Endothelial cell (in vitro differentiated cells): ENCODE measurements around the gene CDCP1. TPM values are rescaled to one million over a fixed set of nuclear protein-coding genes. Genes with fewer than 3 reads are reported as not detected.
"Not testable (repeated sequence)": the region's sequence is repeated elsewhere in the genome, so short reads cannot be mapped to it uniquely, and the experiment has no call there.

Experiments
- DNase-seq: peaks from one replicate; pipeline ENCODE4 v3.0.0; 2021; ENCODE audit warnings: low spot score
- H3K27ac Mint-ChIP-seq: one replicate; pipeline ENCODE4 v1.8.0; 2021; ENCODE audit warnings: mixed read lengths, inconsistent platforms; ENCODE audit not compliant: unreplicated experiment
- H3K27me3 Mint-ChIP-seq: one replicate; pipeline ENCODE4 v1.8.0; 2021; ENCODE audit warnings: mild to moderate bottlenecking, moderate library complexity, mixed read lengths, inconsistent platforms; ENCODE audit not compliant: unreplicated experiment
- H3K36me3 Mint-ChIP-seq: one replicate; pipeline ENCODE4 v1.8.0; 2021; ENCODE audit warnings: mild to moderate bottlenecking, low read depth, mixed read lengths, inconsistent platforms; ENCODE audit not compliant: unreplicated experiment
- H3K4me1 Mint-ChIP-seq: one replicate; pipeline ENCODE4 v1.8.0; 2021; ENCODE audit warnings: mild to moderate bottlenecking, mixed read lengths, inconsistent platforms; ENCODE audit not compliant: unreplicated experiment
- H3K4me3 Mint-ChIP-seq: one replicate; pipeline ENCODE4 v1.8.0; 2021; ENCODE audit warnings: mild to moderate bottlenecking, mixed read lengths, inconsistent platforms; ENCODE audit not compliant: unreplicated experiment
- H3K9me3 Mint-ChIP-seq: one replicate; pipeline ENCODE4 v1.8.0; 2021; ENCODE audit warnings: mixed read lengths, inconsistent platforms; ENCODE audit not compliant: unreplicated experiment
- total RNA-seq: library from RNA; stranded (reverse); fragmentation: NEBNext Ultra II Directional; extraction: Animal tissue kit (Norgen Biotek cat#: 25700); gene quantifications from one replicate; pipeline ENCODE4 v1.2.1, GENCODE V29; 2021; ENCODE audit not compliant: unreplicated experiment
- TF ChIP-seq, protein P1 (sequence below): fragments of 200-600 bp; sonication (generic); IDR thresholded peaks from one replicate; pipeline ENCODE4 v1.5.0; 2021; ENCODE audit warnings: antibody characterized with exemption; ENCODE audit not compliant: unreplicated experiment

CDCP1 gene
- total RNA-seq, 1 donor from 2014 or later = 0.26 TPM

DNA sequence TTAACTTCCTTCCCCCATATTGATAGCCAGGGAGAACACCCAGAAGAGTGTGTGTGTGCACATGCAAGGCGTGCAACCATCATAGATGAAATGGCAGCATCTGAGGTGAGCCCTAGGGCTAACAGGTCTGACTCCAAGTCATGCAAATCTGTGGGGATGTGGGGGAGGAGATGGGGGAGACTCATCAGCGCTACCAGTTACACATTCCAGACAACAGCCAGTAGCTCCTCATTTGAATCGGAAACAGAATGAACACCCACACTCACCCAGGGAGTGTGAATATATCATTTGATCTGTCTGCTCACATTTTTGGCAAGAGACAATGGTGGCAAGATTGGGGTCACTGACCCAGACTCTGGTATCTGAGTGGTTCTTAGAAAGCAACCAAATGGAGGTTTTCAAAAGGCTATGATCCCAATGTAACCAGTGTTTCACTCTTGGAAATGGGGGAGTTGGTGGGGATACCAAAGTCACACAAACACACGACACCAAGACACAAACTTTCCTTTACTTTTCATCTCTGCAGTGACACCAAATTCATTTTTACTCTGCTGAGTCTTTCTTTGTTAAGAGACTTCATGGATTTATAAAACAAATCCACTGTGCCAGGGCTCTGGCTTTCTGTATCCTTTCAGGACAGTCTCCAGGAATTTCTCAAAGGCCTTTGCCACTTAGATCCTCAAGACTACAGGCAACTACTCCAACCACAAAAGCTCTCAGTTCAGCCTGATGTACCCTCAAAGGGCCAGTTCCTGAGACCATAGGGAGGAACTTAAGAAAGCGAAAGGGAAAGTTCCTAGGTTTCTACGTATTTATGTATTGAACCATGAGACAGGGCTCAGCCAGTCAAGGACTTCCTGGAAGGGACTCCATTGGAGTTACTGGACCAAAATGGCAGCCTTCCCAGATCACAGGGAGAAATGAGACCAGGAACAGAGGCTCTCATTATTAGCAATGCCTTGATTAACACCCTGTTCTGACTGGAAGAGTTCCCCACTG is 2.2 kb downstream of the CDCP1 start:
- TF ChIP-seq, protein P1, sequence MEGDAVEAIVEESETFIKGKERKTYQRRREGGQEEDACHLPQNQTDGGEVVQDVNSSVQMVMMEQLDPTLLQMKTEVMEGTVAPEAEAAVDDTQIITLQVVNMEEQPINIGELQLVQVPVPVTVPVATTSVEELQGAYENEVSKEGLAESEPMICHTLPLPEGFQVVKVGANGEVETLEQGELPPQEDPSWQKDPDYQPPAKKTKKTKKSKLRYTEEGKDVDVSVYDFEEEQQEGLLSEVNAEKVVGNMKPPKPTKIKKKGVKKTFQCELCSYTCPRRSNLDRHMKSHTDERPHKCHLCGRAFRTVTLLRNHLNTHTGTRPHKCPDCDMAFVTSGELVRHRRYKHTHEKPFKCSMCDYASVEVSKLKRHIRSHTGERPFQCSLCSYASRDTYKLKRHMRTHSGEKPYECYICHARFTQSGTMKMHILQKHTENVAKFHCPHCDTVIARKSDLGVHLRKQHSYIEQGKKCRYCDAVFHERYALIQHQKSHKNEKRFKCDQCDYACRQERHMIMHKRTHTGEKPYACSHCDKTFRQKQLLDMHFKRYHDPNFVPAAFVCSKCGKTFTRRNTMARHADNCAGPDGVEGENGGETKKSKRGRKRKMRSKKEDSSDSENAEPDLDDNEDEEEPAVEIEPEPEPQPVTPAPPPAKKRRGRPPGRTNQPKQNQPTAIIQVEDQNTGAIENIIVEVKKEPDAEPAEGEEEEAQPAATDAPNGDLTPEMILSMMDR = no peak
- H3K4me3 Mint-ChIP-seq = no peak overlapping the region

DNA sequence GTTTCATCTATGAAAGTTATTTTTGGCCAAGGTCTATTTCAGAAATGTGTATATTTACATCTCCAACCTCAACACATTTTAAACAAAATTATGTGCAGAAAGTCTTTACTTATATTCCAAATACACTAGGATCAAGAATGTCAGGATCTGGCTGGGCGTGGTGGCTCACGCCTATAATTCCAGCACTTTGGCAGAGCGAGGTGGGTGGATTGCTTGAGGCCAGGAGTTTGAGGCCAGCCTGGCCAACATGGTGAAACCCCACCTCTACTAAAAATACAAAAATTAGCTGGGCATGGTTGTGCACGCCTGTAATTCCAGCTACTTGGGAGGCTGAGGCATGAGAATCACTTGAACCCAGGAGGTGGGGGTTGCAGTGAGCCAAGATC is 5.4 kb downstream of the CDCP1 start:
- H3K4me1 Mint-ChIP-seq, H3K27ac Mint-ChIP-seq, H3K4me3 Mint-ChIP-seq, H3K27me3 Mint-ChIP-seq, DNase-seq, H3K9me3 Mint-ChIP-seq, H3K36me3 Mint-ChIP-seq: not testable (repeated sequence)

More for the DNA sequence above, 2.2 kb downstream of the CDCP1 start:
- H3K9me3 Mint-ChIP-seq = no peaks in the 10 kb centered on the region
- H3K27ac Mint-ChIP-seq = no peak overlapping the region
- H3K36me3 Mint-ChIP-seq = no peaks in the 10 kb centered on the region
- peaks cover 10% of the 10 kb centered on the region for H3K27me3 Mint-ChIP-seq
- peaks cover 6% of the 10 kb centered on the region for H3K4me1 Mint-ChIP-seq
- no peak for DNase-seq

DNA sequence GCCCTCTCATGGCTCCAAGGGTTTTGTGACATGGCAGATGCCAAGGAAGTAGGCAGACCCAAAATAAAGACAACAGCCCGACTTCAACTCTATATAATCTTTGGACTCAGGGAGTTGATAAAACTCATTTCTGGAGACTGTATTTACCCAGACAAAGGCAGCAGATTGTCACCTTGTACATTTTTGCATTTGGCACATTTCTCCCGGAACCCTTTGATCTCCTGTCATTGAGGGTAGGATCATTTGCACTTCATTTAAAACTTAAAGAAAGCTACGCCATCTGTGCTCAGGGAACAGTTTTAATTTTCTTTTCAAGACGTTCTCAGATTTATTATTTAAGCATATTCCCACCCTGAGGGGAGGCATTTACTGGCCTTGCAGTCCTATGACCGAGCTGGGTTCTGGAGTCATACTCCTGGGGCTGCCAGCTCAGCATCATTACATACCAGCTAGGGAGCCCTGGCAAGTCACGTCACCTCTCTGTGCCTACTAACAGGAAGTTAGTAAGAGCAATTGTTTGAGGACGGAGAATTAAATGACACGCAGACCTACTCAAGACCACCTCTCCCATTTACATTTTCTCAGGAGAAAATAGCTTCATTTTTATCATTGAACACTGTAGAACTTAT is 5.9 kb downstream of the CDCP1 start:
- Mint-ChIP-seq H3K27me3 (peaks cover 6% of the 10 kb centered on the region), H3K9me3 (no peaks in the 10 kb centered on the region), H3K36me3 (no peaks in the 10 kb centered on the region), H3K4me3 (no peak overlapping the region), H3K4me1 (peaks cover 4% of the 10 kb centered on the region), H3K27ac (no peak overlapping the region)
- TF ChIP-seq, protein P1 = no peak
- DNase-seq = no peak

DNA sequence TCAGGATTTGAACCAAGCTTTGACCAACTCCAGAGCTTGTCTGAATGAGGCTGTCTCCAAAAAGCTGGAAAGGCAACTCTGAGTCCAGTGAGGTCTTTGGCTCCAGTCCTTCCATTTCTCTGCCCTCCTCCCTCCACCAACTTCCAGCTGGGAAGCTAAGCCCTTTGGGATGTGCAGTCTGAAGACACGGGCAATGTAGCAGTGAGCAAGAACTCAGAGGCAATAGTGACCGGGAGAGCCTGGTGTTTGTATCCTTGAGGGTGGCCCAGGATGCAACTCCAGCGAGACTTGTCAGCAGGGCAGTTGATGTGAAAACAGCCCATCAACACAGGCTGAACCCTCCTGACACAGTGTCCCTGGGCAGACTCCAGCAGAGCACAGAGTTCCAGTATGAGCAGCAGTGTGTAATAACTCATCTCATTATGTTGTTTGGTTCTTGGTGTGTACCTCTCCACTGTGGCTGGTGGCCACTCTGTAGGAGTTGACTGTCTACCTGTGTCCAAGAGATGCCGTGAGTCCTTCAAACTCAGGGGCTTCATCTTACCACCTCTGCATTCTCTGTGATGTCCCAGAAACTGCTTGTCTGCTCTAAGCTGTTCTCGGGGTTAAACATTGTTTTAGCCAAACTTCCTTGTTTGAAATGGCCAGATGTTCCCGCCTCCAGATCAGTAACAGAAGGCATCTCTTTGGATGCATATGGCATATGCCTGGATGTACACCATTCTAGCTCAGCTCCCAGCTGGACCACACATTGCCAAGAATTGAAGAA is 6.6 kb downstream of the CDCP1 start:
- TF ChIP-seq, protein P1 = no peak
- no peaks in the 10 kb centered on the region for H3K4me1 Mint-ChIP-seq
- no peaks in the 10 kb centered on the region for H3K36me3 Mint-ChIP-seq
- H3K9me3 Mint-ChIP-seq = no peaks in the 10 kb centered on the region
- DNase-seq = no peak
- no peak overlapping the region for H3K4me3 Mint-ChIP-seq
- no peak overlapping the region for H3K27ac Mint-ChIP-seq
- peaks cover 6% of the 10 kb centered on the region for H3K27me3 Mint-ChIP-seq

DNA sequence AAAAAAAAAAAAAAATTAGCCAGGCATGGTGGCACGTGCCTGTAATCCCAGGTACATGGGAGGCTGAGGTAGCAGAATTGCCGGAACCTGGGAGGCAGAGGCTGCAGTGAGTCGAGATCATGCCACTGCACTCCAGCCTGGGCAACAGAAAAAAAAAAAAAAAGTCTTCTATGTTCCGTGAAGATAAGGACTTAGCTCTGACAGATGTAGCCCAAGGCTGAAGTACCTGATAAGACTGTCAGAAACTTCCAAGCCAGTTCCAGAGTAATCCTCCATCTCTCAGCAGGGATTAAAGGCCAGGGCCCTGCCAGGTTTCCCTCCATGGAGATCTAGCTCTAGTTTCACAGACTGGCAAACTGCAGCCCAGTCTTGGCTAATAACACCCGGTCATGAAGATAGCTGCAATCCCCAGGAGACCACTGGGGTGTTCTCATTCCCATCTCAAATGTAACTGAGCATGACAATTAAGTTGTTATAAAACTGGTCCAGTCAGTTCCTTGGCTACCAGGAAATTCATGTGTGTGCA is 8.5 kb downstream of the CDCP1 start:
- TF ChIP-seq, protein P1 = no peak
- Mint-ChIP-seq H3K36me3 (no peaks in the 10 kb centered on the region), H3K27me3 (peaks cover 6% of the 10 kb centered on the region)

More for the DNA sequence above, 8.5 kb downstream of the CDCP1 start:
- Mint-ChIP-seq H3K4me3 (no peak overlapping the region), H3K9me3 (no peaks in the 10 kb centered on the region), H3K27ac (no peak overlapping the region), H3K4me1 (no peaks in the 10 kb centered on the region)
- DNase-seq = no peak
